ENCODE measurements around the gene TNFSF4. TPM values are rescaled to one million over a fixed set of nuclear protein-coding genes. Genes with fewer than 3 reads are reported as not detected.
A peak's percentile ranks its signal among the peaks of the same experiment; 100 is the strongest.
"Not testable (repeated sequence)": the region's sequence is repeated elsewhere in the genome, so short reads cannot be mapped to it uniquely, and the experiment has no call there.

TNFSF4 gene
- polyA plus RNA-seq, 1 donor from 2014 or later, result 0.06 TPM

GRCh38 chr1:173162601-173163000 is 44.5 kb downstream of the TNFSF4 start:
- no peak overlapping the region for H3K27ac Mint-ChIP-seq
- H3K4me3 Mint-ChIP-seq, result no peak overlapping the region
- no peaks in the 10 kb centered on the region for H3K27me3 Mint-ChIP-seq
- H3K9me3 Mint-ChIP-seq, result no peaks in the 10 kb centered on the region
- H3K4me1 Mint-ChIP-seq, result no peaks in the 10 kb centered on the region
- no peaks in the 10 kb centered on the region for H3K36me3 Mint-ChIP-seq

- Mint-ChIP-seq H3K36me3 (no peaks in the 10 kb centered on the region), H3K4me3 (no peak overlapping the region), H3K27ac (no peak overlapping the region), H3K4me1 (no peaks in the 10 kb centered on the region), H3K9me3 (no peaks in the 10 kb centered on the region), H3K27me3 (no peaks in the 10 kb centered on the region)
These were observed 45.5 kb downstream of the TNFSF4 start for GRCh38 chr1:173161510-173162221.

GRCh38 chr1:173153964-173154363 is 53.2 kb downstream of the TNFSF4 start:
- H3K27me3 Mint-ChIP-seq, H3K36me3 Mint-ChIP-seq, H3K4me1 Mint-ChIP-seq, H3K27ac Mint-ChIP-seq, H3K9me3 Mint-ChIP-seq: not testable (repeated sequence)
- peak overlapping the region in 1 of 4 donors; percentile 59 for H3K4me3 Mint-ChIP-seq

- Mint-ChIP-seq H3K27ac (peak overlapping the region in 1 of 3 donors; percentile 45), H3K4me3 (peak overlapping the region in 1 of 4 donors; percentile 59), H3K4me1 (peaks cover 0 to 4% (median 1%) of the 10 kb centered on the region in 3 donors), H3K36me3 (peaks cover 4% of the 10 kb centered on the region), H3K27me3 (no peaks in the 10 kb centered on the region), H3K9me3 (peaks cover 0 to 5% (median 1%) of the 10 kb centered on the region in 3 donors)
These were observed 53.6 kb downstream of the TNFSF4 start for GRCh38 chr1:173153503-173153902.

DNA sequence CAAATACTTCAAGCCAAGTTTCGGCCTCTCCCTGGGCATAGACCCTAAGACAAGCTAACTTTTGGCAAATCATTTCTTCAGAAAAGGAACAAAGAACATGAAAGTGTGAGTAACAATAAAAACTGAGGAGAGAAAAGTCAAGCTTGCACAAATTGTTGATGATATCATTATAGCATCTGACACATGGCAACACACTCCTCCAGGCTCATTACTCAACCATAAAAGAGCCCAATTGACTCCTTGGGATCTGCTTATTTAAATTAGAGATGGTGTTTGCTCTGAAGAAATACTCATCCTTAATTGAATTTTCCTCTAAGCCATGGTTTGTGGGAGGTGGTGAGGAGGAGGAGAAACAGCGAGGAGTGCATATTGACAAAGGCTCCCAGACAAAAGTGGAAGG is 54.5 kb downstream of the TNFSF4 start:
- H3K9me3 Mint-ChIP-seq, result peaks cover 0 to 5% (median 1%) of the 10 kb centered on the region in 3 donors
- H3K4me3 Mint-ChIP-seq, result no peak overlapping the region
- H3K27ac Mint-ChIP-seq, result no peak overlapping the region
- peaks cover 4% of the 10 kb centered on the region for H3K36me3 Mint-ChIP-seq
- H3K27me3 Mint-ChIP-seq, result peaks cover 2% of the 10 kb centered on the region
- H3K4me1 Mint-ChIP-seq, result peaks cover 0 to 4% (median 1%) of the 10 kb centered on the region in 3 donors

GRCh38 chr1:173150795-173151194 is 56.3 kb downstream of the TNFSF4 start:
- peaks cover 0 to 4% (median 1%) of the 10 kb centered on the region in 3 donors for H3K4me1 Mint-ChIP-seq
- H3K36me3 Mint-ChIP-seq, result peaks cover 5% of the 10 kb centered on the region
- peaks cover 6 to 12% (median 10%) of the 10 kb centered on the region in 3 donors for H3K9me3 Mint-ChIP-seq
- peaks cover 8% of the 10 kb centered on the region for H3K27me3 Mint-ChIP-seq
- H3K27ac Mint-ChIP-seq, result no peak overlapping the region
- no peak overlapping the region for H3K4me3 Mint-ChIP-seq

GRCh38 chr1:173149887-173150286 is 57.2 kb downstream of the TNFSF4 start:
- peak overlapping the region in 1 of 4 donors; percentile 30 for H3K4me3 Mint-ChIP-seq
- H3K27ac Mint-ChIP-seq, result no peak overlapping the region
- H3K9me3 Mint-ChIP-seq, result peaks cover 12 to 17% (median 15%) of the 10 kb centered on the region in 3 donors
- peaks cover 0 to 4% (median 1%) of the 10 kb centered on the region in 3 donors for H3K4me1 Mint-ChIP-seq
- peaks cover 8% of the 10 kb centered on the region for H3K27me3 Mint-ChIP-seq
- H3K36me3 Mint-ChIP-seq, result peaks cover 8% of the 10 kb centered on the region

DNA sequence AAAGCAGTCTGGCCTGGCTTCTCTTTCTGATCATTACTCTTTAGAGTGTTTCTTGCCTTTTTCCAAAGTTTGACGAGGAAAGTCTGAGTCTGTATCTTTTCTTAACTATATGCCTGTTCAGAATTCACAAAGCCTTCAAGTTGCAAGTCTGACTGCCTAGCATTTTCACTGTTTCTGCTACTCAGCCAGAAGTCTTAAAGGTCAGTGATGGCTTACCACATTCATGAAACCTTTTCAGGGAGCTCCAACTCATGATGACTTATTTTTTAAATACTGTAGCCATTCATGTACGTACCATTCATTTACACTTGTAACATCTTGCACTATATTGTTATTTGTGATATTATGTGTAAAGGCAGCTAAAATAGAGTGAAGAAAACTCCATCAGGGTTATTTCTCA is 58.2 kb downstream of the TNFSF4 start:
- Mint-ChIP-seq H3K27ac (no peak overlapping the region), H3K9me3 (peaks cover 12 to 23% (median 16%) of the 10 kb centered on the region in 3 donors), H3K36me3 (peaks cover 9% of the 10 kb centered on the region), H3K27me3 (peaks cover 8% of the 10 kb centered on the region), H3K4me1 (peaks cover 0 to 4% (median 1%) of the 10 kb centered on the region in 3 donors), H3K4me3 (no peak overlapping the region)

DNA sequence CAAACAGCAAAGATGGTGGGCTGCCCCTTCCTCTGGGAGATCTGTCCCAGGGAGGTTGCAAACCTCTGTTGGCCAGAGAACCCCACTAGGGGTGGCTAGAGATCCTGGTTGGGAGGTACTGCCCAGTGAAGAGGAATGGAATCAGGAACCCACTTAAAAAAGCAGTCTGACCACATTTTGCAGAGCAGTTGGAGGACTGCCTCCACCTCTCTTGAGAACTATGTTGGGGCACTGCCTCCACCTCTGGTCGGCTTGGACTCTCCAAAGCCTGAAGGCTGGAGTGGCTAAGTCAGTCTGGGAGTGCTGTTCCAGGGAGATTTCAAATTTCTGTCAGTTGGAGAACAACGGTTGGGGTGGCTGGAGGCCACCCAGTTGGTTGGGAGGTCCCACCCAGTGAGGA is 58.6 kb downstream of the TNFSF4 start:
- H3K27ac Mint-ChIP-seq, result no peak overlapping the region
- H3K4me3 Mint-ChIP-seq, result no peak overlapping the region
- peaks cover 9% of the 10 kb centered on the region for H3K36me3 Mint-ChIP-seq
- H3K4me1 Mint-ChIP-seq, result peaks cover 0 to 4% (median 1%) of the 10 kb centered on the region in 3 donors
- H3K27me3 Mint-ChIP-seq, result peaks cover 8% of the 10 kb centered on the region
- H3K9me3 Mint-ChIP-seq, result peaks cover 12 to 23% (median 19%) of the 10 kb centered on the region in 3 donors

- H3K27me3 Mint-ChIP-seq, result peaks cover 1% of the 10 kb centered on the region
- H3K27ac Mint-ChIP-seq, result no peak overlapping the region
- no peak overlapping the region for H3K4me3 Mint-ChIP-seq
- H3K4me1 Mint-ChIP-seq, result no peaks in the 10 kb centered on the region
- H3K36me3 Mint-ChIP-seq, result peaks cover 3% of the 10 kb centered on the region
- H3K9me3 Mint-ChIP-seq, result peaks cover 2 to 17% (median 13%) of the 10 kb centered on the region in 3 donors
These were observed 66.4 kb downstream of the TNFSF4 start for GRCh38 chr1:173140733-173141132.

GRCh38 chr1:173139706-173140105 is 67.4 kb downstream of the TNFSF4 start:
- H3K27me3 Mint-ChIP-seq, result peaks cover 1% of the 10 kb centered on the region
- no peaks in the 10 kb centered on the region for H3K4me1 Mint-ChIP-seq
- H3K4me3 Mint-ChIP-seq, result no peak overlapping the region
- peaks cover 2% of the 10 kb centered on the region for H3K36me3 Mint-ChIP-seq
- H3K27ac Mint-ChIP-seq, result no peak overlapping the region
- H3K9me3 Mint-ChIP-seq, result peaks cover 0 to 8% (median 5%) of the 10 kb centered on the region in 3 donors

GRCh38 chr1:173137107-173137706 is 69.9 kb downstream of the TNFSF4 start:
- no peak overlapping the region for H3K4me3 Mint-ChIP-seq
- no peaks in the 10 kb centered on the region for H3K9me3 Mint-ChIP-seq
- H3K27ac Mint-ChIP-seq, result no peak overlapping the region
- H3K36me3 Mint-ChIP-seq, result no peaks in the 10 kb centered on the region
- H3K4me1 Mint-ChIP-seq, result no peaks in the 10 kb centered on the region
- no peaks in the 10 kb centered on the region for H3K27me3 Mint-ChIP-seq

- no peak overlapping the region for H3K4me3 Mint-ChIP-seq
- H3K27me3 Mint-ChIP-seq, result no peaks in the 10 kb centered on the region
- H3K27ac Mint-ChIP-seq, result no peak overlapping the region
- no peaks in the 10 kb centered on the region for H3K4me1 Mint-ChIP-seq
- no peaks in the 10 kb centered on the region for H3K9me3 Mint-ChIP-seq
- H3K36me3 Mint-ChIP-seq, result no peaks in the 10 kb centered on the region
These were observed 72.3 kb downstream of the TNFSF4 start for GRCh38 chr1:173134800-173135199.

- no peaks in the 10 kb centered on the region for H3K4me1 Mint-ChIP-seq
- no peaks in the 10 kb centered on the region for H3K36me3 Mint-ChIP-seq
- no peak overlapping the region for H3K27ac Mint-ChIP-seq
- no peak overlapping the region for H3K4me3 Mint-ChIP-seq
- no peaks in the 10 kb centered on the region for H3K9me3 Mint-ChIP-seq
- no peaks in the 10 kb centered on the region for H3K27me3 Mint-ChIP-seq
These were observed 73.1 kb downstream of the TNFSF4 start for GRCh38 chr1:173134029-173134428.
